K562 (cell line): ENCODE results near the gene SLC24A3. TPM values are rescaled to one million over a fixed set of nuclear protein-coding genes. Genes with fewer than 3 reads are reported as not detected.

Source experiments
- KLF1 ChIP-seq: fragments of 450-650 bp; IDR thresholded peaks from 2 replicates; pipeline ENCODE4 v1.6.1; 2016; ENCODE audit warnings: missing genetic modification characterization, missing compliant biosample characterization
- MIER1 ChIP-seq: fragments of 450-650 bp; IDR thresholded peaks from 2 replicates; pipeline ENCODE4 v1.6.1; 2016; ENCODE audit warnings: antibody characterized with exemption, mild to moderate bottlenecking, low read depth
- NR0B1 ChIP-seq: fragments of 450-650 bp; IDR thresholded peaks from one replicate; pipeline ENCODE4 v1.6.1; 2018; ENCODE audit warnings: mild to moderate bottlenecking, moderate library complexity; ENCODE audit not compliant: partially characterized antibody
- RBM14 ChIP-seq: fragments of 200-400 bp; formaldehyde crosslinking; IDR thresholded peaks from 2 replicates; pipeline ENCODE4 v1.6.1; 2018; ENCODE audit warnings: low read depth, mild to moderate bottlenecking, low read length, moderate library complexity, borderline replicate concordance; ENCODE audit not compliant: insufficient read depth
- SFPQ ChIP-seq: fragments of 200-400 bp; formaldehyde crosslinking; IDR thresholded peaks from 2 replicates; pipeline ENCODE4 v1.6.1; 2017; ENCODE audit warnings: mild to moderate bottlenecking, low read depth, low read length, moderate library complexity
- ZNF277 ChIP-seq: fragments of 250-450 bp; sonication (Bioruptor Pico); IDR thresholded peaks from 2 replicates; pipeline ENCODE4 v1.8.0; 2022; ENCODE audit warnings: inconsistent platforms, mild to moderate bottlenecking, moderate library complexity, borderline replicate concordance
- ZNF512 ChIP-seq: IDR thresholded peaks from 2 replicates; pipeline ENCODE4 v1.6.1; 2016; ENCODE audit warnings: missing genetic modification characterization, missing compliant biosample characterization
- polyA plus RNA-seq, 8 experiments: library from polyadenylated mRNA; depleted of rRNA in 4 of 8; stranded (reverse) in 5 of 8; unstranded in 3 of 8; fragments of >200 nt; fragmentation: Nextera tagmentation in 2 of 8; fragmentation: Illumina TruSeq in 1 of 8; extraction: Ambion mirVana in 2 of 8; extraction: Trizol in 1 of 8; gene quantifications; 2 replicates each; pipeline versions ENCODE4 v1.2.1 to v1.2.3, GENCODE V29; 2011 to 2014; ENCODE audit warnings: inconsistent platforms in 1 of 8, missing spikeins in 1 of 8
- total RNA-seq, 7 experiments: library from RNA; depleted of rRNA in 6 of 7; stranded (reverse); fragments of >200 nt in 6 of 7; fragmentation: Illumina TruSeq in 2 of 7; extraction: Trizol in 2 of 7; gene quantifications; 2 replicates each; pipeline versions ENCODE4 v1.2.1 to v1.2.3, GENCODE V29; 2011 to 2021; ENCODE audit warnings: low replicate concordance in 1 of 7

Gene SLC24A3
- total and polyA plus RNA-seq, 9 of the 15 experiments (the other 6 are each of a cell fraction or from before 2014, with no cell fraction given), result not detected

GRCh38 chr20:19423900-19424620 lies 211.6 kb downstream of the SLC24A3 start (continued):
- TF ChIP-seq ZNF512 (tag), result no peak
- no peak for TF ChIP-seq ZNF277 (CRISPR knock-in tag)
- TF ChIP-seq MIER1, result no peak
- TF ChIP-seq KLF1 (tag), result no peak
- TF ChIP-seq NR0B1, result no peak
- no peak for TF ChIP-seq RBM14
- TF ChIP-seq SFPQ, result no peak
- TF ChIP-seq, all 486 proteins: peak for 0
